GM19043 (cell line): ENCODE measurements around the gene ATP6V0C.
"Not testable (repeated sequence)": the region's sequence is repeated elsewhere in the genome, so short reads cannot be mapped to it uniquely, and the experiment has no call there.

Experiments
- ATAC-seq: cut with Tn5 transposase; IDR thresholded peaks from one replicate; pipeline ENCODE4 v1.9.1; 2021; ENCODE audit warnings: low read depth; ENCODE audit not compliant: unreplicated experiment

The ATP6V0C gene

DNA sequence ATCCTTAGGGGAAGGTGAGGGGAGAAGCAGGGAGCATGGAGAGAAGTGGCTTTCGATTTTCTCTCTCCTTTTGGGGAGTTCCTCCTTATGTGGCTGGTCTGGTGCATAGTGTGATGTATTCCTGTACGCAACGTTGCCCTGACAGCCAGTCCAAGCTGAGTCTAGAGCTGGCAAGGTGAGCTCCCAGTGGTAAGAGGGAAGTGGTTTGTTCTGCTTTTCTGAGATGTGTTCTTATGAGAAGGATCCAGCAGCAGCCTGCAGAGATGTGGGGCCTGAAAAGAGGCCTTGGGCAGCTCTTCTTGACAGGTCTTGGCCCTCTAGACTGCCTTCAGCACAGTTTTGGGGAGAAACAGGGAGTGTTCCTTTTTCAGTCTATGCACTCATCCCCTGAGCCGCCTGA is 27.2 kb downstream of the ATP6V0C start:
- not testable (repeated sequence) for ATAC-seq

DNA sequence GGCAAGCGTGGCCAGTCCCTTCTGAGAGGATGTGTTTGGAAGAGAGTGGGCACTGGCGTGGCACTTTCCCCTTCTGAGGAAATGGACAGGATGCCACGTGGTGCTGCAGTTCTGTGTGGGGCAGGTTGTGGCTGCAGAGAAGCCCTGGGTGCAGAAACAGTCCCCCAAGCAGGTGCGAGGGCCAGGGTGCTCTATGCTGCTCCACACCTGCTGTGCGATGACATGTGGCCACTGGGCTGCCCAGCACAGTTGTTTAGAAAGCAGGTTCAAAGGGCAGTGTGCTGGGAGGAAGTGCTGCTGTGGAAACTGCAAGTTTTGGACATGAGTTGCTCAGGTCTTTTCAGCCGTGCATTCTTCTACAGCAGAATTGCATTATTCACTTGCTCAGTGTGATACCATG is 27.7 kb downstream of the ATP6V0C start:
- not testable (repeated sequence) for ATAC-seq

- ATAC-seq: not testable (repeated sequence)
Observed at GRCh38 chr16:2543771-2544170, 30.0 kb downstream of the ATP6V0C start.

DNA sequence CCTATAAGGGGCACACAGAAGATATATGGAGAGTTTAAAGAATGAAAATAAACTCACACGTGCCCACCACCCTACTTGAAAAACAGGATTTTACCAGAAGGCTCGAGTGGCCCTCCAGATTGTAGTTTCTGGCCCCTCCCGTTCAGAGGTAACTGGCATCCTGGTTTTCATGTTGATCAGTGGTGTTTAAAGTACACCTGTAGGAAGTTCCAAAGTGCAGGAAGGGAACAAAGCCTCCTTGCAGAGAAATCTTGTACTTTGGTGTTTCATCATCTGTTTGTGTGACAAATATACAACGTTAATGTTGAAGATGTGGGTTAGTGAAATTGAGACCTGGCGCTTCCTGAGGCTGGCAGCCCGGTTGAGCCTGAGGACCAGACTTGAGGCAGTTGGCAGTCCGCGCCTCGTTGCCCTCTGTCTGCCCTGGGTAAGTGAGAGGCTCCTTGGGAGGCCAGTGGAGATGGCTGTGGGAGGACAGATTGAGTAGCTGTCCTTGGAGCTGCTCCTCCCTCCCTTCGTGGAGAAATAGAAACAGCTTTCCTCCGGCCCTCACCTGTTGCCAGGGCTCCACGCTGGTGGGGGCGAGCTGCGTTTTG is 36.6 kb downstream of the ATP6V0C start:
- ATAC-seq: not testable (repeated sequence)

GRCh38 chr16:2551420-2551889 is 37.7 kb downstream of the ATP6V0C start:
- ATAC-seq: not testable (repeated sequence)

DNA sequence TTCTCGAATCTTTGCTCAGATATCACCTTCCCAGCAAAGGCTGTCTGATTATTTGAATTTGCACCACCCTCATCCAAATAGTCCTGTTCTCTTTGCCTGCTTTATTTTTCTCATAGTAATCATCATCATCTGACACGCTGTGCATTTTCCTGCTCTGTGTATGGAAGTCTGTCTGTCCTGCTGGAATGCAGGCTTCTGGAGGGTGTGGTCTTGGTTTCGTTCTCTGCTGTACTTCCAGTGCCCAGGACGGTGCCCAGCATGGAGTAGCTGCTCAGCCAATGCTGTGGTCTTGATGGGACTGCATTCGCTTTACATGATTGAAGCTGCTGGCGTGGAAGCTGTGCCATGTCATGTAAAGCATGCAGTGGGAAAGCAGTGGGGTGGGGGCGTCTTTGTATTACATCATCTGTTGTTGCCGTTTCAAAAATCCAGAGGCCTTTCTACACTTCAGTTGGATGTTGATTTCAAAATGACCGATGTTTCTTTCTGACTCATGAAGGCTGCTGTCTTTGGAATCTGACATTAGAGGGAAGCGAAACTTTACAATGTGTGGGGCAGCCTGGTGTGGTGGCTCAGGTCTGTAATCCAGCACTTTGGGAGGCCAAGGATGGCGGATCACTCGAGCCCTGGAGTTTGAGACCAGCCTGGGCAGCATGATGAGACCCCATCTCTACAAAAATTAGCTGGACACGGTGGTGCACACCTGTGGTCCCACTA is 41.1 kb downstream of the ATP6V0C start:
- ATAC-seq: not testable (repeated sequence)

DNA sequence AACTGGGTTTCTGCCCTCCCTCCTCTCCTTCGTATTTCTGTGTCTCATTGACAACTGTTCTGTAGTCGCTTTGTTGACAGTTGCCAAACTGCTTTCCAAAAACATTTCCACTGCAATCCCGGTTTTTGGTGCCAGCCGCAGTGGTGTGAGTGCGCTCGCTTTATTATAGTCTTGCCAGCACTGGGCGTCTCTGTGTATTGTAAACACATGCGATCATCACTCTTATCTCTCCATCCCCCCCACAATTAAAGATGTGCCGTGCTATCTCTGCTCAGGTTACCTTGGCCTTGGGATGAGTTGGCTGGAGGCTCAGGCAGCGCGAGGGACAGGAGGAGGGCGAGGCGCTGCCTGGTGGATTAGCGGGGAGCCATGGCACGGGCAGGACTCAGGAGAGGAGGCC is 43.4 kb downstream of the ATP6V0C start:
- ATAC-seq: not testable (repeated sequence)

DNA sequence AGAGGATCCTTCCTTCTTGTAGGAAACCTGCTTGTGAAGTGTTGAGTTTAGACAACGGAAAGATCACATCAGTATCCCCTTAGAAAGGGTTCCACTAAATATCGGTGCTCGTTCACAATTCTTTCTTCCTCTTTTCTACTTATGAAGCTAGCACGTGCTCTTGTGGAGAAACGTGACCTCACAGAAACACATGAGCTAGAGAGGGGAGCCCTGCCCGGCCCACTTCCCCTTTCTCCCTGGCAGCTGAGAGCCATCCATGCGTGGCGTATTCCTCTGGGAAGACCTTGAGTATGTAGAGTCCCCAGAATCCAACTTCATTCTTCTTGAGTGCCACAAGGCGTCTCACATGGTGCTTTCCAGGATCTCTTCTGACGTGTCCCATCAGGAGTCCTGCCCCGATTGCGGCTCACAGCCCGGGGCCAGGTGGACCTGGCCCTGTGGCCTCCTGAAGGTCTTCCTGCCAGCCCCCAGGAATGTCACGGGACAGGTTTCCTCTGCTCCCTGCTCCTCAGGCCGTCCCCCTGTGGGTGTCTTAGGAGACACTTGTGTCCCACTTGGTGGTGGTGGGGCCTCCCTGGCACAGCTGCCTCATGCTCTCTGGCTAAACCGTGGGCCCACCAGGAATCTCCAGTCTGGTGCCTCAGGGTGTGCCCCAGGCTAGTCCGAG is 46.5 kb downstream of the ATP6V0C start:
- not testable (repeated sequence) for ATAC-seq

- not testable (repeated sequence) for ATAC-seq
Observed at GRCh38 chr16:2560798-2561133, 47.0 kb downstream of the ATP6V0C start.

DNA sequence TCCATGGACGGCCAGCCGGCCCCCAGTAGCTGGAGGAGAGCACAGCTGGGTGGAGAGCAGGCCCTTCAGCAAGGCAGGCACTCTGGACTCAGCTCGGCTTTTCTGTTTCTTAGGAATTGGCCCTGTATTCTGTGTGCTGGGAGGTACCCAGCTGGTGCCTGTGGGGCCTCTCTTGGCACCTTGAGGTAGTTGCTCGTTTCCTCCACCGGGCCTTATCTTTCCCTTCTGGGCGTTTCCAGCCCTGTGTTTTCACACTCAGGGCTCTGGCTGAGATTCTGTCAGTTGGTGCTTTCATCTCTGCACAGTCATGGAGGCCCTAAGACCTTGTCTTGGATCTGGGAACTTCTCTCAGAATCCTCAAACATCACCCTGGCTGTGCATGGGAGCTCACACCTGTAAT is 53.8 kb downstream of the ATP6V0C start:
- not testable (repeated sequence) for ATAC-seq

- ATAC-seq: not testable (repeated sequence)
Observed at GRCh38 chr16:2568573-2568972, 54.8 kb downstream of the ATP6V0C start.
